Measurements from ENCODE around the gene TCHH.
A peak's percentile ranks its signal among the peaks of the same experiment; 100 is the strongest.
"Not testable (repeated sequence)": the region's sequence is repeated elsewhere in the genome, so short reads cannot be mapped to it uniquely, and the experiment has no call there.

The TCHH gene

DNA sequence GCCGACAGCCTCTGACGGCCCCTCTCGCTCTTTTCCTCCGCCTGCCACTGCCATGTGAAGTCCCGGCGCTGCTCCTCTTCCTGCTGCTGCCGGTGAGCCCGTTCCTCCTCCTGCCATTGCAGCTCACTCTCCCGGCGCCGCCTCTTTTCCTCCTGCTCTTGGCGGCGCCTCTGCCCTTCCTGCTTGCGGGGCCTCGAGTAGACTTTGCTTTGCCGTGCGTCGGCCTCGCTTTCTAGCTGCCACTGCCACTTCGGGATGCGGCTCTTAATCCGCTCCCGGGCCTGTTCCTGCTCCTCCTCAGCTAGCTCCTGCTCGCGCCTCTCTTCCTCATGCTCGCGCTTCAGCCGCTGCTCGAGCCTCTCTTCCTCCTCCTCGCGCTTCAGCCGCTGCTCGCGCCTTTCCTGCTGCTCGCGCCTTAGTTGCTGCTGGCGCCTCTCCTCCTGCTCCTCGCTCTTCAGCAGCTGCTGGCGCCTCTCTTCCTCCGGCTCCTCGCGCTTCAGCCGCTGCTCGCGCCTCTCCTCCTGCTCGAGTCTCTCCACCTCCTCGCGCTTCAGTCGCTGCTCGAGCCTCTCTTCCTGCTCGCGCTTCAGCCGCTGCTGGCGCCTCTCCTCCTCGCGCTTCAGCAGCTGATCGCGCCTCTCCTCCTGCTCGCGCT lies 4.3 kb downstream of the TCHH start:
- peak; percentile 67 for DNase-seq (ENCODE audit: low spot score)

- DNase-seq (ENCODE audit: low spot score), result no peak
These were observed 4.8 kb downstream of the TCHH start for GRCh38 chr1:152110365-152110859.

DNA sequence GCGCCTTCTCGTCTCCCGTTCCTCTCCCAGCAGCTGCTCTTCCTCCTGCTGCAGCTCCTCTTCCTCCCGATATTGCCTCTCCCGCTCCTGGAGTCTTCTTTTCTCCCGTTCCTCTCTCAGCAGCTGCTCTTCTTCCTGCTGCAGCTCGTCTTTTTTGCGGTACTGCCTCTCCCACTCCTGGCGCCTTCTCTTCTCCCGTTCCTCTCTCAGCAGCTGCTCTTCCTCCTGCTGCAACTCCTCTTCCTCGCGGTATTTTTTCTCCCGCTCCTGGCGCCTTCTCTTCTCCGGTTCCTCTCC lies 5.3 kb downstream of the TCHH start:
- DNase-seq (ENCODE audit: low spot score), result no peak

DNA sequence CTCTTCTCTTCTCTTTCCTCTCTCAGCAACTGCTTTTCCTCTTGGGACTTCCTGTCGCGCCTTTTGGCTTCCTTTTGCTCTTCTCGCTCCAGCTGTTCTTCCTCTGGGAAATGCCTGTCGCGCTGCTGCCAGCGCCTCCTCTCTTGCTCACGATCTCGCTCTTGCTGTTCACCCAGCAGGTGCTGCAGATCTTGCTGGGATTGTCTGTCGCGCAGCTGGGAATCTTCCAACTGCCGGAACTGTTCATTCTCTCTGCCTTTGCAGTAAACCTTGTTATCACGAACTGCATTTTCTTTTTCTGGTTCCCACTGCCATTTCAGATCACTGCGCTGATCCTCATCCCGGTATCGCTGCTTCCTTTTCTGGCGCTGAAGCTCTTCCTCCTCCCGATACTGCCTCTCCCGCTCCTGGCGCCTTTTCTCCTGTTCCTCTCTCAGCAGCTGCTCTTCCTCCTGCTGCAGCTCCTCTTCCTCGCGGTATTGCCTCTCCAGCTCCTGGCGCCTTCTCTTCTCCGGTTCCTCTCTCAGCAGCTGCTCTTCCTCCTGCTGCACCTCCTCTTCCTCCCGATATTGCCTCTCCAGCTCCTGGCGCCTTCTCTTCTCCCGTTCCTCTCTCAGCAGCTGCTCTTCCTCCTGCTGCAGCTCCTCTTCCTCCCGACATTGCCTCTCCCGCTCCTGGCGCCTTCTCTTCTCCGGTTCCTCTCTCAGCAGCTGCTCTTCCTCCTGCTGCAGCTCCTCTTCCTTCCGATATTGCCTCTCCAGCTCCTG lies 5.8 kb downstream of the TCHH start:
- DNase-seq (ENCODE audit: low spot score), result peak; percentile 44

- DNase-seq (ENCODE audit: low spot score), result no peak
These were observed 6.4 kb downstream of the TCHH start for GRCh38 chr1:152108882-152109222.

GRCh38 chr1:152107984-152108881 lies 7.0 kb downstream of the TCHH start:
- peak; percentile 48 for DNase-seq (ENCODE audit: low spot score)

GRCh38 chr1:152107031-152107983 lies 7.9 kb downstream of the TCHH start:
- no peak for DNase-seq (ENCODE audit: low spot score)

GRCh38 chr1:152104854-152105253 lies 10.4 kb downstream of the TCHH start:
- DNase-seq (ENCODE audit: low spot score), result no peak

DNA sequence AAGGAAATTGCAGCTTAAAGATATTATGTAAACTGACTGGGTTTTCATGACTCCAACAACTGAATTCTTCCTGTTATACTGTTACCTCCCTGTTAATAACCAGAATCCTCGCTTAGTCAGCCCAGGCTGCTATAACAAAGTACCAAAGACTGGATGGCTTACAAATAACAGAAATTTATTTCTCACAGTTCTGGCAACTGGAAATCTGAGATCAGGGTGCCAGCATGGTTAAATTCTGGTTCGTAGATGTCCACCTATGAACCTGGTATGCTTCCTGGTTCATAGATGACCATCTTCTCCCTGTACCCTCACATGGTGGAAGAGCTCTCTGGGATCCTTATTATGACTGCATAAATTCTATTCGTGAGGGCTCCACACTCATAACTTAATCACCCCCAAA lies 18.3 kb downstream of the TCHH start:
- no peak for DNase-seq (ENCODE audit: low spot score)

GRCh38 chr1:152089014-152089674 lies 26.1 kb downstream of the TCHH start, which contains the start of gene TCHHL1:
TSS of gene TCHHL1 (minus strand) at chr1:152089064. CDS start at chr1:152088143, 921 bp downstream.
- DNase-seq (ENCODE audit: low spot score), result no peak

- no peak for DNase-seq (ENCODE audit: low spot score)
These were observed 28.5 kb downstream of the TCHH start for GRCh38 chr1:152086760-152087159.

GRCh38 chr1:152084853-152085252 lies 30.4 kb downstream of the TCHH start:
- no peak for DNase-seq (ENCODE audit: low spot score)

- not testable (repeated sequence) for DNase-seq (ENCODE audit: low spot score)
These were observed 34.2 kb downstream of the TCHH start for GRCh38 chr1:152081026-152081425.

- not testable (repeated sequence) for DNase-seq (ENCODE audit: low spot score)
These were observed 34.8 kb downstream of the TCHH start for GRCh38 chr1:152080494-152080893.

- DNase-seq (ENCODE audit: low spot score), result no peak
These were observed 36.3 kb downstream of the TCHH start for GRCh38 chr1:152078831-152079441.

DNA sequence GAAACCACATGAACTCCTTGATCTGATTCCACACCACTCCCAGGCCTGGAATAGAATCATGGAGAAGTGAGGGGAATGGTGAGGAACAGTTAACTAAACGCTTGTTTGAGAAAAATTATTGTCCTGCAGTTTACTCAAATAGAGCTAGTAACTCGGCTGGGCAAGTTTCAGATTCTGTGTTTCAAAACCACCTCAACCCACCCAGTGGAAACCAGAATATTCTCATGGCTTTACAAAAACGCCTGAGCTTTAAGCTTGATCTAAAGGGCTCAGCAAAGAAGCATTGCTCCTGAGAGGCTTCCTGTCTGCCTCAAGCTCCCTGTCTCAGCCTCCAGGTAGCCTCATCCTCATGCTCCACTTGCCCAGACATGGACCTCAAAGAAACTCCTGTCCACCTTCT lies 42.9 kb downstream of the TCHH start:
- DNase-seq (ENCODE audit: low spot score), result no peak

- no peak for DNase-seq (ENCODE audit: low spot score)
These were observed 44.1 kb downstream of the TCHH start for GRCh38 chr1:152071123-152071522.

- no peak for DNase-seq (ENCODE audit: low spot score)
These were observed 47.3 kb downstream of the TCHH start for GRCh38 chr1:152067929-152068328.

DNA sequence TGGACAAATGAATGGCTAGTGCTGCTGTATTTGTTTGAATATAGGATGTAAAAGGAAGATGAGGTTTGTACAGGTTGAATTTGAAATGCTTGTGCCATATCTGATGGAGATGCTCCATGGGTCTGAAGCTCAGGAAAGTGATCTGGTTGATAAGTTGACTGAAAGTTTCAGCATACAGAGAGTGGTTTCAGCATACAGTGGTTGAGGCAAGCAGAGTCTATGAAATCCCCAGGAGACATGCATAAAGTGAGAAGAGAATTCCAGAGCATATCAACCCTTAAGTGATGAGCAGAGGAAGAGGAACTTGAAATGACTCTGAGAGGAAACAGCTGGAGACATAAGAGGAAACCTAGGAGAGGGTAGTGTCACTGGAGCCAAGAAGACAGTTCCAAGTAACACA lies 48.1 kb downstream of the TCHH start:
- no peak for DNase-seq (ENCODE audit: low spot score)

GRCh38 chr1:152061952-152062351 lies 53.3 kb downstream of the TCHH start:
- DNase-seq (ENCODE audit: low spot score), result peak; percentile 1
